NCI-H345 treated with DMSO at 0.1 percent for 48 hours (cell line): Measurements from ENCODE around the gene PDE1C.

Experiments used
- DNase-seq: peaks from one replicate; lab custom pipeline; 2025; ENCODE audit not compliant: unreplicated experiment; lab: John Stamatoyannopoulos, UW

Gene PDE1C

DNA sequence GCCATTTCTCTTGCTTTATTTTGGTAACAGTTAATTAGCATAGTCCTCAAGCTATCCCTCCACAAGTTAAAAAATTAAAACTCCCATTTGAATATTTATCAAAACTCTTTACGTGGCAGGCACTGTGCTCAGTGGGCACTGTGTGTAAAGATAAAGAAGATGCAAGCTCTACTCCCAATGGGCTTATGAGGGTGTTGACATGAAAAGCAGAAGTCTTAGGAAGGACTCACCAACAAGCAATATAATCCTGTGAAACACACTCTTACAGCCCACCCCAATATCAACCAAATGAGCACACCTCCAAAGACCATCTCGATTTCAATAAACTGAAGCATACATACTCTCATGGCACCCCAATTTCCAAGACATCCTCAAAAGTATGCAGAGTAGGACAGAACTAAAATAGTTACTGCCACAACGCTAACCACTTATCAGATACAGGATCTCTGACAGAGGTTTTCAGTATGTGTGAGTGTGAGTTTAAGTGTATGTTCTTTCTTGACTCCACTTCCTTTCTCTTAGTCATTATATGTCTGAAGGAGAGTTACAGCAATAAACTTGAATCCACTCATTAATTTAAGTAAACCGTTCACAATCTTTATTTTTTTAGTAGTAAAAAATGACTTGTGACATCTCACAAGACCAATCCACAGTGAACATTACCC lies 120.0 kb downstream of the PDE1C start:
- DNase-seq: no peak

DNA sequence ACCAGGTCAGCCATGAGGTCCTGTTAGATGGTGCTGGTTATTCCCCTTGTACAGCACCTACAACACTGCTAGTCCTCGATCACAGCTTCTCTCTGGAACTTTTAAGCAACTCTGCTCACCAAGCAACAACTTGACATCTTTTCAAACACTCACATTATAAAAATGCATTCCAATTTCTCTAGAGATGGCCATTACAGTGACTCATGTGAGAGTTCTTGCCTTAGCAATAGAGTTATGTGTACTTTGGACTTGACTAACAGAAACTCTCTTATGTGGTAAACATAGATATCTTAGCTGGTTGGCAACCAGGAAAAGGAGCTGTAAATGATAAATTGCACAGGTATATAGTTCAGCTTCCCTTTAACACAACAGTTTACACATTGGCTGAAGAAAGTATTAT lies 122.2 kb downstream of the PDE1C start:
- no peak for DNase-seq

DNA sequence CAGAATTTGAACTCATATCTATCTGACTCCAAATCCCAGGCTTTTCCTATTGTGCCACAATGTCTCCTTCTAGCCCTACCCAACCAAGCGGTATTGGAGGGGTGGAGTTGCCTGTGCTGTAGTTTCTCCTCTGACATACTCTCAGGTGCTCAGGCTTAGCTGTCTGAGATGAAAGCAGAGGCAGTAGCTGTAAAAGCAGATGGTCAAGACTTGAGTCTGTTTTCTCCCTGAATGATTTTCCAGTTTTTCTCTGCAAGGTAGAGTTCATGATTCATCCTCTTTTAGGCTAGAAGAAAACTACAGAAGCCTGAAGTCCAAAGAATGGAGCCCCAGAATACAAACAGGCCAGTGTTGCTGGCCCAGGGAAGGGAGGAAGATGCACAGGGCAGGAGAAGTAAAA lies 130.0 kb downstream of the PDE1C start:
- no peak for DNase-seq

DNA sequence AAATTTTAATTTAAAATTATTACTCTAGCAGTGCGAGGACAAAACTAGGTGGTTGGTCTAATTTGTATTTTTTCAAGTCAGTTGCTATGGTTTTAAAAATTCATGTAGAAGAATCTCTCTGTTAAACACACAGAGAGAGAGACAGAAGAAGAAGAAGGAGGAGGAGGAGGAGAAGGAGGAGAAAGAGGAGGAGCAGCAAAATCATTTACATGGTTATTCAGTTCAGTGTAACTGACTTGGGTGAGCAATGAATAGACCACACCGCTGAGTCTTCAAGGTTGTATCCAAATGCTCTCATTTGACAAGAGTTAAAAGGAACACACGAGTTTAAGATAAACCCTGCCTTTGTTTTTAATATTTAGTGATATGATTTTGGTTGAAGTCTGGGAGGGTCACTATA lies 131.1 kb downstream of the PDE1C start:
- no peak for DNase-seq

DNA sequence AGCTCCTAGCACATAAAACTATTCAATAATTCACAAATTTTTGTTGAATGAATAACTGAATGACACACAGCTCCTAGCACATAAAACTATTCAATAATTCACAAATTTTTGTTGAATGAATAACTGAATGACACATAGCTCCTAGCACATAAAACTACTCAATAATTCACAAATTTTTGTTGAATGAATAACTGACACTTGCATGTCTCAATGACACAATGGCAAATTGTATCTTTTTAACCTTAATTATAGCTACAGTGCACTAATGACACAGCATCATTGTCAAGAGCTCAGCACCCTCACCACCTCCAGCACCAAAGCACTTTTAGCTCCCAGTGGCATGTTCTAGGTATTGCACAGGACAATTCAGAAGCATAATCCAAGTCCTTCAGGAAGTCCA lies 131.6 kb downstream of the PDE1C start:
- no peak for DNase-seq

DNA sequence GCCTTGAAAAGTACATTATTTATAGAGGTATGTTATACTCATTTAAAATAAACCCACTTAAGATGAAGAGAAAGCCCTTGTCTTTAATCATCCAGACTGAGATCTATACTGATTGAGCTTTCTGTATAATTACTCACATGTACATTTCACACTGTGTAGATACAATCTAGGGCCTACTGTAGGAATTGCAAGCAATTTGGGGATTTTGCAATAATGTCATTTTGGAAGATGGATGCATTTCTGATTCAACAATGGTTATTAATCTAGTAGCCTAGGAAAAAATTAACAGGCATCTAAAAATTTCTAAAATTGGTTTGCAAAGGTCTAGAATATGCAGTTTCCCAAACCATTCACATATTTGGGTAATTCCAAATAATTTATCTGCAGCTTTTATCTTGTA lies 132.2 kb downstream of the PDE1C start:
- DNase-seq: no peak

DNA sequence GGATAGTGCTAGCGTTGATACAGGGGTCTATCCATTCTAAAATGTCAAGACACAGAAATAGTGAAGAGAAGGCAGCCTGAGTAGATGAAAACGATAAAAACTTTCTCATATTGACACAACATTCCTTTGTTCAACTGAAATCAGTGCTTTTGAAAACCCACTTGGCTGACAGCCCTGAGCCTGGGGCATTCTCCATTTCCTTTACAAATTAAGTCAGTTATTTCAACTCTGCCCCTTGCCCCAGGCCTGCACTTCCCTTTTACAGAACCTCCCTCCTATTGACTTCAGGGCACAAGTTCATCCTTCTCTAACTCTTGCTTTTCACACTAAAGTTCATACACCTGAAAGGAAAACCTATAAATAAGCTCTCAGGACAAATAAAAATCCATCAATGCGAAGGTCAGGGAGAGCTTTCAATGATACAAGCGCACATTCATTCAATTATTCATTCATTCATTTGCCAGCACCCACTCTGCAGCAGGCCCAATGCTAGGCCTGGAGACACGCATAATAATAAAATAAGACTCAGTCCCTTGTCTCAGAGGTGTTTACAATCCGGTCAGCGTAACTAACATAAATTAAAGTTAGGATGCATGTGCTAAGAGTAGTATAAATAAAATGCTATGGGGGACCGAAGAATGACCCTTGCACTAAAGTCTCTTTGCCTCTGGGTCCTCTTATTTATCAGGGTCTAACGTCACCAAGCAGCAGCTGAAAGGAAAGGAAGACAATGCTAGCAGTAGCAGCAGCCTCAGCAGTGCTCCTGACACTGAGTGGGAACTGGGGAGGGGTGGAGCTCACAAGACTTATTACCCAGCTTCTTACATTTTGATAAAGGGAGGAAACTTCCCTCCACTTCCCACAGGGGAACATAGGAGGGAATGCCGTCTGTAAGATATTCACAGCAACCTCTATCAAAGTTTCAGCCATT lies 134.8 kb downstream of the PDE1C start:
- no peak for DNase-seq

DNA sequence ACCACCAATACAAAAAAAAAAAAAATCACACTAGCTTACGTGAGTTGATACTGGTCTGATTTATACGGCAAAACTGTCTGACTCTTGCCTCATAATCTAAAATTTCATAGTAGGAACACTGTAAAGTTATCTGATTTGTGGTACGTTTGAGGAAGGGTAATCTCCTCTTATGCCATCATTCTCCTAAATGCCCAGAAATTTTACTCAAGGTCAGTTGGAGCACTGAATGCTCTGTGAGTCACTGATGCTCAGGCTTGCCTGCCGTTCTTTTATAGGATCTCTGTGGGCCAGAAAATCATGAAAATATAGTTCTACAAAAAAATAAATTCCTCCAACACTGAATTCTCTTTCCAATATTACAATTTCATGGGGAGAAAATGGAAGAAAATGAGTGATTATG lies 135.7 kb downstream of the PDE1C start:
- DNase-seq: no peak

DNA sequence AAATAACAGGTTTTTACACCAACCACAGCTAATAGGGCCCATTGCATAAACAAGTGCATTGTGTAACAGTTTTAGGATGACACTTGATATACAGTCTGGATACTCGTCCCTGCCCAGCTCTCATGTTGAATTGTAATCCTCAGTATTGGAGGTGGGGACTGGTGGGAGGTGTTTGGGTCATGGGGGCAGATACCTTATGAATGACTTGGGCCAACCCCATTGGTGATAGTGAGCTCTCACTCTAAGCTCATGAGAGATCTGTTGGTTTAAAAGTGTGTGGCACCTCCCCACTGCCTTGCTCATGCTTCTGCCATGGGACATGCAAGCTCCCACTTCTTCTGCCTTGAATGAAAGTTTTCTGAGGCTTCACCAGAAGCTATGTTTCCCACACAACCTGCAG lies 136.7 kb downstream of the PDE1C start:
- DNase-seq: no peak

DNA sequence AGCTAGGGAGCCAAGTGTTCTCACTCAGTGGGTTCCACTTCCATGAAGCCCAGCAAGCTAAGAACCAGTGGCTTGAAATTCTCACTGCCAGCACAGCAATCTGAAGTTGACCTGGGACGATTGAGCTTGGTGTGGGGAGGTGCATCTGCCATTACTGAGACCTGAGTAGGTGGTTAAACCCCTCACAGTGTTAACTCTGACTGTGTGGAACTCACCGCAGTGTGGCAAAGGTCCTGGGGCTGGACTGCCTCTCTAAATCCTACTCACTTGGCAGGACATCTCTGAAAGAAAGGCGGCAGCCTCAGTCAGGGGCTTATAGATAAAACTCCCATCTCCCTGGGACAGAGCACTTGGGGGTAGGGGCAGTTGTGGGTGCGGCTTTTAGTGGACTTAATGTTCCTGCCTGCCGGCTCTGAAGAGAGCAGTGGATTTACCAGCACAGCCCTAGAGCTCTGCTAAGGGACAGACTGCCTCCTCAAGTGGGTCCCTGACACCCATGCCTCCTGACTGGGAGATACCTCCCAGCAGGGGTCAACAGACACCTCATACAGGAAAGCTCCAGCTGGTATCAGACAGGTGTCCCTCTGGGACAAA lies 143.1 kb downstream of the PDE1C start:
- no peak for DNase-seq

DNA sequence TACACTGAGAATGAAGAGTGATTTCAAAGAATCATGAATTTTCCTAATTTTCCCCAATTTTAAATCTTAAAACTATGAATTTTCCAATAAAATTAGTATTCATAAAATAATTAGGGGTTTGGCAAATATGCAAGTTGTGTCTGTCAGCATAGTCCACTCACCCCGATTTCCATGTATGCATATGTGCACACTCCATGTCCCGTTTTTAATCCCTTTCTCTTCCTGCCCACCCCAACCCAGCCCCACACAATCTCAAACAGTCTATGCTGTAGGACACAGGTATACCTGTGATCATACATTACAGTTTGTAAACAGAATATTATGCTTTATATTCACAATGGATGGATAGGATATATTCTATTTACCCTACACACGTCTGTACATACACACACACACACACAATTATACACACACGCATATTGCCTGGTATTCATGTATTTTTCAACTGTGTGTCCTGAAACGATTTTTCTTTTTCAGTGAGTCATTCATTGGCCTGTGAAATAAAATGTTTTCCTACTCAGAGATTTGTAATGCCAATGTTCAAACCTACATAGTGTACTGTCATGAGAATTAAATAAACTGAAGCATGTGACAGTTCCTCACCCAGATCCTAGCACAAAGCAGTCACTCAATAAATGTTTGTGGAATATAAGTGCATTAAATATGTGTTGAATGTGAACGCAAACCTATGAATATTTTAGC lies 144.3 kb downstream of the PDE1C start:
- no peak for DNase-seq

DNA sequence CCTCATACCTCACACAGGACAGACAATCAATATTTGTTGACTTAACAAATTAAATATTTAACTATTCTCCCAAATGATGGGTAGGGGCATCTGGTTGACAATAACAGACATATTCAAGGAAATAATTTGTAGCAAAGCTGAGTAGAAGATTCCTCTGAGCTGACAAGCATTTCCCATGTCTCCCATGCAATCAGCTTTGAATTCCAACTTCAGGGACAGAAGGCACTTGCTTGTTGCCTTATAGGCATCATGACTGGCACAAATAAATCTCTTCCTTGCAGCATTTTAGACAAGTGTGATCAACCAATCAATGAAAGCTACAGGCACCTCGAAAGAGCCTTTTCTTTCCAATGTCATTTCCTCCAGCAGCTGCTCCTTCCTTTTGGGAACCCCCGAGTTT lies 146.0 kb downstream of the PDE1C start:
- no peak for DNase-seq

DNA sequence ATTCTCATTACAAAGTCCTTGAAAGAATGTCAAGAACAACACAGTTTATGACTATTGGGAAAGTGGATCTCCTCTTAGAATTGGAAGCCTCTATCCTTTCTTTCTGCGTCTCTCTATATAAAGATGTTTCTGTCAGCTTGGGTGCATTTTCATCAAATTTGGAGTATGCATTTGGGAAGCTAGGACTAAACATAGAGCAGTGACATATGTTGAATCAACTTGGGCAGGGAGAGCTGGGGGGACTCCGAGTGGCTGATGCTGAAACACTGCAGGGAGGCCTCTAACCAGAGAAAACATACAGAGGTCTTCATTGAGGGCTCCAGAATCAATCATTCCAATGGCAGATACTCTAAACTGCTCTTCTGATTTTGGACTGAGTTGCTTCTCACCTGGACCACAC lies 147.4 kb downstream of the PDE1C start:
- DNase-seq: no peak

DNA sequence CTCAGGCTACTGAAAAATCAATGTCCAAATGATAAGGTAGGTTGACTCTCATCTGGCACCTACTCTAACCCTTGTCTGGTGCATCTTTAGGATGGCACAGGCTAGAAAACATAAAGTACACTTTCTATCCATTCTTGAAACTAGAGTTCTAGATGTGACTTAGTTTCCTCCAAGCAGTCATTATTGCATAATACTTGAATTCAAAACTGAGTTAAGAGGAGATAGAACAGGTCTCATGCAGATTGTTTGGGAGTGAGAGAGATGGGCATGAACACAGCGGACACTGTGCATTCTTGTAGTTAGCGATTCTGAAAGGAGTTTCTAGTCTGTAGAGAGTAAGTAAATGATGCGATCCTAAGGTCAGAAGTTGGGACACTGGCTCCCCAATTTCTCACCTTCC lies 149.2 kb downstream of the PDE1C start:
- DNase-seq: no peak

DNA sequence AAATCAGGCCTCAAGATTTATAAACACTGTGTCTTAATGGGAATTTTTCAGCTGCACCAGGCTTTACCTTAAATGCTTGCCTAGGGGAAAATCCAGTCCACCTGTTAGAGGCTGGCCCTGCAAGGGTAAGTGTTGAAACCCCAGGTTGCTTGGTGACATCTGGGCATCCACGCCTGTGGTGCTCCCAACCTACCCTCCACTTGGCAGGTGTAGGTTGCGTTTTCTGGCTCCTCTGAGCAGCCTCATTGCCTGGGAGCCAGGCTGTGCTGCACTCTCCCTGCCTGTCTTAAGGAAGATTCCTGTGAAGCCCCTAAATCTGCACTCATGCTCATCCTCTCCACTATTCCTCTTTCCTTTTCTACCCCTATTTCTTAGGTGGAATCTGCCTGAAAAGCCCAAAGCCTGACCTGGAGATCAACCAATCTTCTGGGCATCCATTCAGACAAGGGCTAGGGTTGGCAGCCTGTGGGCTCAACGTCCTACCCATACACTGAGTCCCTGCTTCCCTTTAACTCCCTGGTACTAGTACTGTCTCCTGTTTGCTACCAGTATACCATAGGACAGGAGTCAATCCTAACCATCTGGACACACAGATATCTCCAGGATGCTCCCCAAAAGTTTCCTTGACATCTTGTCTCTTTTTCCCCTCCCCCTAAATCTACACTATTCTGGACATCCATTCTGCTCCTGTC lies 150.4 kb downstream of the PDE1C start:
- DNase-seq: no peak

DNA sequence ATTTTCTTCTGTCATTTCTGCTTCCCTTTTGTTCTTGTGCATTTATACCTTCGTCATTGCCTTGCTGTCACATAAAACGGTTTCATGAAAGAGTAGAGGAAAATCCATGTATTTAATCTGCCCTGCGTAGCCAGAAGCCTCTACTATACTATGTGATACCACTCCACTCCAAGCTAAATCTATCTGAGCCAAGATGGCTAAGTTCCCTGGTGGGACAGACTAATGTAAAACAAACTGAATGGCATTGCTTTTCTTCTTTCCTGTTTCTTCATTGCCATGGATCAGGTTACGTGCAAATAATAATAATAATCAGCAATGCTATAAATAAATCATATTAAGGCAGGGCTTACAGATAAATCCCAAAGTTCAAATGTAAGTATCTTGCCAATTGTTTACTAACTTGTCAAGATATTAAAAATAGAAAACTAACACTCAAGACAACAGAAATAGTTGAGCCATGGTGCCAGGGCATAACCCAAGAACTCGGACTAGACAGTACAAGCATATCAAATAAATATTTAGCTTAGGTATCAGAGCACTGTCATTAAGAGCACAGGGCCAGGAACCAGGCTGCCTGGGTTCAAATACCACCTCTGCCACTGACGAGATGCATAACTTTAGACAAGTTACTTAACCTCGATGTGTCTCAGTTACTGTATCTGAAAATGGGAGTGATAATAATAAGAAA lies 151.4 kb downstream of the PDE1C start:
- DNase-seq: no peak

DNA sequence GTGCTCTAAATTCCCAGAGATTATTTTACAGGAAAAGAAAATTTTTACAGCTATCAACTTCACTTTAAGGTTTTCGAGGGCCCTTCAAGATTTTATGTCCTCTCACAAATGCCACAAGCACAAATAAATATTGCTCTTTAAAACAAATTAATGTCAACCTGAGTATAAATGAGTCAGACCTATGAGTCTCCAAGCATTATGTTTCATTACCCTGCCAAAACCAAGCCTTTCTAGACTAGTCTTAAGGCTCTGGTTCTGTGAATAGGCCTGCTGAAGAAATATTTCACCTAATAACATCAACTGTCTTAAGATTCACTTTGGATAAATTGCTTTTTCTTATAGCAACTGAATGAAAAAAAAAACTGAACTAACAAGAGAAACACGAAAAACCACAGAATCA lies 153.0 kb downstream of the PDE1C start:
- DNase-seq: no peak

DNA sequence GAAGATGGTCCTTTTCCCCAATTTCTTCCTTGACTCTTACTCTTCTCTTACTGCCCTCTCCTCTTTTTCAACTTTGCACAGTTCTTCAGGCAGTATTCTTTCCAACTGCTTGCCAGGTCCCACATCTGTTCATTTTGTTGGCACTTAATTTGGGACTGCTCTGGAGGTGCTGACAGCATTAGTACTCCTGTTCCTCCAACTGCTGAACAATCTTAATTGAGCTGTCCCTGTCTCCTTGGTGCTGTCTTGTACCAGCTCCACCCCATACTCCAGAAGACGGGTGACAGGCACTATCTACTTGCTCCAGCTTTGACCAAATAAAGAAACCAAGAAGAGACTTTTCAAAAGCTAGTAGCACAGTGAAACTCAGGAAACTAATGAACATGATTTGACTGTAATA lies 160.0 kb downstream of the PDE1C start:
- DNase-seq: no peak

DNA sequence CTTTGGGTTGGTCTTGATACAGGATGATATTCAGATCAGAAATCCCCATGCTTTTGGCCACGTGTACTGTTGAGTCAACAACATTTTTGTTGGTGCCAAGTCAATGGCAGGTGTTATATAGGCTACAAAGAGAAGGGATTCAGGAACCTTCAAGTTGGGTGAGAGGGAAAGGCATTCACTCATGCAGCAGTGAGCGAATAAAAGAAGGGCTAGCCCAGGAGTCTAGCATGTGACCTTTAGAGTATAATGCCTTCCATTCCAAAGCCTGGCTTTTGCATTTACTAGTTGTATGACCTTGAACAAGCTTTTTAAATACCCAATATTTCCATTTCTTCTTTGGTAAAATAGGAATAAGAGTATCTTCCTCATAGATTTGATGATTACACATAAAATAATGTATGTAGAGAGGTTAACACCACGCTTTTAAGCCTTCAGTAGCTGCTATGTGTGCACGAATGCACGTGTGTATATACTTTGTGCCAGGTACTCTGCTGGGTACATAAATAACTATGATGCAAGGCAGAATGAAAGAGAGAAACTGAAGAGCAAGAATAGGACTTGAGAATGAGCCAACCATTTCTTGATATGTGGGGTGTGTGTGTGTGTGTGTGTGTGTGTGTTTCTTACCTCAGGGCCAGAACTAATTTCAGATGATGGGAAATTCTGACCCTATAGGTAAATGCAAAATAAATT lies 163.6 kb downstream of the PDE1C start:
- no peak for DNase-seq

DNA sequence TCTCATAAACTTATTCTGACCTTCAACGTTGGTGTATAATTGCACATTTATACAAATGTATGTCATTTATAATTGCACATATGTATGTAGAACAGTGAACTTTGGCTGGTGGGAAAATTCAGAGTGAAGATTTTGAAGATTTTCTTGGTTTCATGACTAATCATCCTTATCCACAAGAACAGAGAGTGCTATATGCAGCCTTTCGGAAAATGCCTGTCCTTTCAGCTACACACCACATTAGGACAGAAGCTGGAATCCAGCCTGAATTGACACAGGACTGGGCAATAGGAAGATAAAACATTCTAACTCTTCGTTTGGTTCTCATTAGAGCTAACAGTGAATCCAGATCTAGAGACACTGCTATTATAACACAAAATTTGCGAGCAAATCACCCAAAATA lies 166.2 kb downstream of the PDE1C start:
- DNase-seq: no peak
